Left kidney (tissue), 8 donors: ENCODE measurements around the gene CEBPB. TPM values are rescaled to one million over a fixed set of nuclear protein-coding genes. Genes with fewer than 3 reads are reported as not detected.
"Not testable (repeated sequence)": the region's sequence is repeated elsewhere in the genome, so short reads cannot be mapped to it uniquely, and the experiment has no call there.

Experiments used
- DNase-seq: peaks from one replicate; pipeline ENCODE4 v3.0.0-alpha.2; 2013
- long read RNA-seq, 8 donors: transcript quantifications; one replicate each; lab custom pipeline, GENCODE V29; 2026
- polyA plus RNA-seq: library from polyadenylated mRNA; unstranded; fragments of 120-200 nt; gene quantifications from one replicate; pipeline ENCODE4 v1.2.1, GENCODE V29; 2013; ENCODE audit not compliant: insufficient read length

Gene CEBPB
- 2.4 TPM for polyA plus RNA-seq
- long read RNA-seq, donor 1, transcript CEBPB-201 (1 exons, 1,956 nt): major isoform, 18 of 18 reads
- long read RNA-seq, donor 1, partial matches to known transcripts: 0 of 18 reads
- long read RNA-seq, donor 1, other reads (novel, unspliced or antisense): 0 of 18 reads
- long read RNA-seq, donor 2, transcript CEBPB-201 (1 exons, 1,956 nt): major isoform, 11 of 11 reads
- long read RNA-seq, donor 2, partial matches to known transcripts: 0 of 11 reads
- long read RNA-seq, donor 2, other reads (novel, unspliced or antisense): 0 of 11 reads
- long read RNA-seq, donor 3, transcript CEBPB-201 (1 exons, 1,956 nt): major isoform, 7 of 7 reads
- long read RNA-seq, donor 3, partial matches to known transcripts: 0 of 7 reads
- long read RNA-seq, donor 3, other reads (novel, unspliced or antisense): 0 of 7 reads
- long read RNA-seq, donor 4, partial matches to known transcripts: 0 of 1 reads
- long read RNA-seq, donor 4, other reads (novel, unspliced or antisense): 0 of 1 reads
- long read RNA-seq, donor 5, transcript CEBPB-201 (1 exons, 1,956 nt): major isoform, 21 of 21 reads
- long read RNA-seq, donor 5, partial matches to known transcripts: 0 of 21 reads
- long read RNA-seq, donor 5, other reads (novel, unspliced or antisense): 0 of 21 reads
- long read RNA-seq, donor 6, transcript CEBPB-201 (1 exons, 1,956 nt): major isoform, 14 of 14 reads
- long read RNA-seq, donor 6, partial matches to known transcripts: 0 of 14 reads
- long read RNA-seq, donor 6, other reads (novel, unspliced or antisense): 0 of 14 reads
- long read RNA-seq, donor 7, transcript CEBPB-201 (1 exons, 1,956 nt): major isoform, 14 of 14 reads
- long read RNA-seq, donor 7, partial matches to known transcripts: 0 of 14 reads
- long read RNA-seq, donor 7, other reads (novel, unspliced or antisense): 0 of 14 reads
- long read RNA-seq, donor 8, transcript CEBPB-201 (1 exons, 1,956 nt): major isoform, 5 of 5 reads
- long read RNA-seq, donor 8, partial matches to known transcripts: 0 of 5 reads
- long read RNA-seq, donor 8, other reads (novel, unspliced or antisense): 0 of 5 reads

- DNase-seq: peak; percentile 85
Measured at GRCh38 chr20:50190251-50191064, at the start of gene CEBPB. TSS of gene CEBPB (plus strand) at chr20:50190830. CDS start at chr20:50191034, 204 bp downstream.

GRCh38 chr20:50141018-50141675, 49.5 kb upstream of the CEBPB start:
- no peak for DNase-seq

GRCh38 chr20:50141811-50142561, 48.6 kb upstream of the CEBPB start:
- DNase-seq: no peak

- no peak for DNase-seq
Measured at GRCh38 chr20:50142812-50143211, 47.8 kb upstream of the CEBPB start.

GRCh38 chr20:50144362-50144761, 46.3 kb upstream of the CEBPB start:
- no peak for DNase-seq

GRCh38 chr20:50145566-50145965, 45.1 kb upstream of the CEBPB start:
- no peak for DNase-seq

GRCh38 chr20:50146214-50146613, 44.4 kb upstream of the CEBPB start:
- DNase-seq: no peak

- no peak for DNase-seq
Measured at GRCh38 chr20:50146732-50147662, 43.6 kb upstream of the CEBPB start.

- no peak for DNase-seq
Measured at GRCh38 chr20:50149481-50150254, 41.0 kb upstream of the CEBPB start.

- no peak for DNase-seq
Measured at GRCh38 chr20:50151034-50151743, 39.4 kb upstream of the CEBPB start.

GRCh38 chr20:50152394-50153152, 38.1 kb upstream of the CEBPB start:
- no peak for DNase-seq

GRCh38 chr20:50153153-50153499, 37.5 kb upstream of the CEBPB start:
- DNase-seq: no peak

- DNase-seq: peak; percentile 88
Measured at GRCh38 chr20:50153500-50154377, 36.9 kb upstream of the CEBPB start, which contains the start of gene PEDS1. TSS of gene PEDS1 (minus strand) at chr20:50153723. CDS start at chr20:50153637, 86 bp downstream.

GRCh38 chr20:50161494-50161893, 29.1 kb upstream of the CEBPB start:
- not testable (repeated sequence) for DNase-seq

- DNase-seq: no peak
Measured at GRCh38 chr20:50163570-50164317, 26.9 kb upstream of the CEBPB start.
